T-helper 1 cell (primary cell): ENCODE results near the gene AGPAT2.
"Not testable (repeated sequence)": the region's sequence is repeated elsewhere in the genome, so short reads cannot be mapped to it uniquely, and the experiment has no call there.

ENCODE experiments used
- DNase-seq, 5 donors: peaks; one replicate each; pipeline ENCODE4 v3.0.0-alpha.2; 2012 to 2020

AGPAT2 gene

GRCh38 chr9:136643596-136644342 is 43.5 kb downstream of the AGPAT2 start:
- DNase-seq, result no peak

DNA sequence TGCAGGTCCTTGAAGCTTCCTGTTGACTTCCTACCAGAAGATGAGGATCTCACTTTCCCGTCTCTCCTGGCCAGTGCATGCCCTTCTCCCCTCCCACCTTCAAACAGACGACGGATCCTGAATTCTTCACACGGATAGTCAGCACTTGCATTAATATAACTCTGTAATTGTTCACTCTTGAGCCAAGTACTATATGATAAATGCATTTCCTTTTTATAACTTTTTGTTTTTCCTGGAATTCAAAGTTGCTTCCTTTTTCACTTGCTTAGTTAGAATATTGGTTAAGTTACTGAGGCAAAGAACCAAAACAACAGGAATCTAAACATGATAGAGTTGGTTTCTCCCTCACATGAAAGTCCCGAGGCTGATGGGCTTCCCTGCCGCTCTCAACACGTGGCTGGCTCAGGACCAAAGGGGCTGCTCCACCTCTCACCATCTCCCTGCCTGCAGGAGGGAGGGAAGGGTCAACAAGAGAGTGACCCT is 44.8 kb downstream of the AGPAT2 start:
- DNase-seq, result no peak

DNA sequence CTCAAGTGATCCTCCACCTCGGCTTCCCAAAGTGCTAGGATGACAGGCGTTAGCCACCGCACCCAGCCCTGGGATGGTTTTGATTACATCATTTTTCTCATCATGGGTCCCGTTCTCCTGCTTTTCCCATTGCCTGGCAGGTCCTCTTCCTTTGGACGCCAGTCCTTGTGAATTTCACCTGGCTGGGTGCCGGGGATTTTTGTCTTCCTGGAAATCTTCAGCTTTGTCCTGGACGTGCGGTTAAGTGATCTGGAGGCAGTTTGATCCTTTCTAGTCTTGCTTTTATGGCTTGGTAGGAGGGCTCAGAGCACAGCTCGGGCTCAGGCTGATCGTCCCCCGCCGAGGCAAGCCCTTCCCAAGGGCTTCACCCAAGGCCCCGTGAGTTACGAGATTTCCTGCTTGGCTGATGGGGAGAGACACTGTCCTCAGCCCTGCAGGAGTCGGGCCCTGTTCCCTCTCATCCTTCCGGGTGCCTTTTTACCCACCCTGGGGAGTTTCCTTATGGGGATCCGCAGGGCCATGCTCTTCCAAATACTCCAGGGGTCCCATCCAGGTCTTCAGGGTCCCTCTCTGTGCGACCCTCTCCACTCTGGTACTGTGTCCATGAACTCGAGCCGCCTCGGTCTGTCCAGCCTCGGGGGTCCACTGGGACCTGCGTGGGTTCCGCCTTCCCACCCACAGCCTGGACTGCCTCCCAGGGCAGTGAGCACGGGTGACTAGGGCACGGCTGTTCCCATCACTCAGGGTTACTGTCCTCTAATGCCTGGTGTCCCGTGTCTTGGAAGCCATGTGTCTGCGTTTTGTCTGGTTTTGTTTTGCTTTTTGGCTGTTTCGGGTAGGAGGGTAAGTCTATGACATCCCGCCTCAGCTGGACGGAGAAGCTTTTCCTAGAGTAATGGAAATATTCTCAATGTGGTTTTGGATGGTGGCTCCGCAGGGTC is 46.8 kb downstream of the AGPAT2 start:
- no peak for DNase-seq

DNA sequence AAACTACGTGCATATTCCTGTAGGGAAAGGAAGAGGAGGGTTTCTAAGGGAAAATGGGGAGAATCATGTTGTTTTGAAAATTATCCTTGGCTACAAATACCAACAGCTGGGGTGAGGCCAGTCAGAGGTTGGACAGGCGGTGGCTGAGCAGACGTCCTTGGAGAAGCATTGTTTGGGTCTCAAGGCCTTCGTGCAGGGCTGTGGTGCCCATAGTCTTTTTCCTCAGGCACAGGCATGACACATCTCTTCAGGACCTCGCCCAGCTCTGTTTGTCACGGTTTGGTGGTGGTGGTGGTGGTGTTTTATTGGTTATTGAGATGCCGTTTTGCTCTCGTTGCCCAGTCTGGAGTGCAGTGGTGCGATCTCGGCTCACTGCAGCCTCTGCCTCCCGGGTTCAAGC is 52.4 kb downstream of the AGPAT2 start:
- DNase-seq, result peak in 1 of 5 donors; percentile 7

- not testable (repeated sequence) for DNase-seq
Measured at GRCh38 chr9:136632491-136633106, 54.7 kb downstream of the AGPAT2 start.

DNA sequence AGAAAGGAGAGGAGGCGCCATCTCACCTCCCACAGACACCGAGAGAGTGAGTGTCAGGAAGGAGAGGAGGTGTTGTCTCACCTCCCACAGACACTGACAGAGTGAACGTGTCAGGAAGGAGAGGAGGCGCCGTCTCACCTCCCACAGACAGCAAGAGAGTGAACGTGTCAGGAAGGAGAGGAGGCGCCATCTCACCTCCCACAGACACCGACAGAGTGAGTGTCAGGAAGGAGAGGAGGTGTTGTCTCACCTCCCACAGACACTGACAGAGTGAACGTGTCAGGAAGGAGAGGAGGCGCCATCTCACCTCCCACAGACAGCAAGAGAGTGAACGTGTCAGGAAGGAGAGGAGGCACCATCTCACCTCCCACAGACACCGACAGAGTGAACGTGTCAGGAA is 55.2 kb downstream of the AGPAT2 start:
- peak in 2 of 5 donors; percentile 8 to 16 for DNase-seq

DNA sequence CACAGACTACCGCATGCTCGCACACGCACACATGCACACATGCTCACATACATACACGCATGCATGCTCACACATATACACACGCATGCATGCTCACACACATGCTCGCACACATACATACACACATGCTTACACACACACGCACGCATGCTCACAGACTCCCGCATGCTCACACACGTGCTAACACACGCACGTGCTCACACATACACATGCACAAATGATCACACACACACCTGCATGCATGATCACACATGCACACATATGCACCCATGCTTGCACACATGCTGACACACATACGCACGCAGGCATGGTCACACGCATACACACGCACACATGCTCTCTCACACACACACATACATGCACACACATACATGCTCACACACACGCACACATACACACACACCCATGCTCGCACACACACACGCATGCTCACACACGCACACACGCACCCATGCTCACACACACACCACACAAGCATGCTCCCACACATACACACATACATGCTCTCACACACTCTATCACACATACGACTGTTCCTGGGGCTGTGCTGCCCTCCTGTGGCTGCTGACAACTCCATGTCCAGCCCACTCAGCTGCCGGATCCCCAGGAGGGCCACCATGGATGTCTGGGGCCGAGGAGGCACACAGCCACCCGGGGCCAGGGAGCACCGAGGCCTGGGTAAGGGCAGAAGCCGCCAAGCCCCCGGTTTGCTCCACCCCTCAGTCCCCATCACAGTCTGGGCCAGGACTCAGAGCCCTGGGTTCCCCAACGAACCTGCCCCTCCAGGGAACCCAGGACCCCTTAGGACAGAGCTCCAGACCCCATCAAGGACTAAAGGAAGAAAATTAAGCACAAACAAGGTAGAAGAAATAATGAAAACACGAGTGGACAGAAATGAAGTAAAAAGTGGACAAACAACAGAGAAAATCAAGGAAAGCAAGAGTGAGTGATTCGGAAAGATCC is 55.9 kb downstream of the AGPAT2 start:
- DNase-seq, result peak; percentile 52 to 76 (median 68)

GRCh38 chr9:136630662-136630992 is 56.6 kb downstream of the AGPAT2 start:
- DNase-seq, result no peak

DNA sequence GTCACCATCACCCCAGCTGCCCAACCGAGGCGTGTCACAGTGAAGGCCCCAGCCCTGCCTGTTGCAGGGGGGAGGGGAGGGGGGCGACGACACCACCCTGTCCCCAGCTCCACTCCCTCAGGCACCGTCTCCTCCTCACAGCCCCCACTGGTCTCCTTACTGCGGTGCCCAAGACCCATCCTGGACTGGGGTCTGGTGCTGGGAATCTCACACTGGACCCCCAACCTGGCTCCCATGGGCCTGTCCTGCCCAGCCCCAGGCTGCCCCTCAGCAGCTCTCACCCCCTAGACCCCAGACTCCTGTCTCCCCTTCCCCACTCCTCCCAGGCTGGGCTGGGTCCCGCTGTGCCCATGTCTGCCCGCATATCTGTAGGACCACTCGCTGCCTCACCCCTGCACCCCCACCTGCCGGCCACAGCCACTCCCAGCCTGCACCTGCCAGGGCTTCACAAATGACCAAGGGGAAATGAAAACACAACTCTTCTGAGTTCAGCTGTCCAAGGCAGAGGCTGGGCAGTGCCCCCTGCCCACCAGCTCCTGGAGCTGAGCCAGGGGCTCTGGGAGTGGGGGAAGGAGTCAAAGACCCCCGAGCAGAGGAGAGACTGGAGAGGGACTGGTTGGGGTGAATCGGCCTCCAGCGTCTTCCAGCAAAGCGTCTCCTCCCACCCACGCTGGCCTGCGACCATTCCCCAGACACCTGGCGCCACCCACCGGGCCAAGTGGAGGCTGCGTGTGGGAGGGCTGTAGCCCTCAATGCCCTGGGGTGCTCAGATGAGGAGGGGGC is 57.2 kb downstream of the AGPAT2 start:
- DNase-seq, result peak; percentile 30 to 44 (median 40)

- peak in 1 of 5 donors; percentile 9 for DNase-seq
Measured at GRCh38 chr9:136629001-136629878, 58.0 kb downstream of the AGPAT2 start.

DNA sequence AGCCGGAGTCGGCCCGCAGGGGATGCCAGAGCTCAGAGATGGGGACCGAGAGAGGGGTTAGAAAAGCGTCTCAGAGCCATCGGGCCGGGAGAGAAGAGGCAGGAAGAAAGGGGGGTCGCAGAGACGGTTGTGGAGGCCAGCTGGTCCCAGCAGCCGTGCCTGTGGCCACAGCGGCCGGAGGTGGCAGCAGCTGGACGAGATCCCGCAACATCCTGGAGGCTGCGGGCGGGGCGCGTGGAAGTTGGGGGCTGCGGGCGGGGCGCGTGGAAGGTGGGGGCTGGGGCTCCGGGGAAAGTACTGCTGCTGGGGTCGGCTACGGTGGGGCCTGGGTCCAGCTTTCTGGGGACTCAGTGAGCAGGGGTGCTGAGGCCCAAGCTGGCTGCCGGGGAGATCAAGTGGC is 59.0 kb downstream of the AGPAT2 start:
- DNase-seq, result peak in 1 of 5 donors; percentile 11

DNA sequence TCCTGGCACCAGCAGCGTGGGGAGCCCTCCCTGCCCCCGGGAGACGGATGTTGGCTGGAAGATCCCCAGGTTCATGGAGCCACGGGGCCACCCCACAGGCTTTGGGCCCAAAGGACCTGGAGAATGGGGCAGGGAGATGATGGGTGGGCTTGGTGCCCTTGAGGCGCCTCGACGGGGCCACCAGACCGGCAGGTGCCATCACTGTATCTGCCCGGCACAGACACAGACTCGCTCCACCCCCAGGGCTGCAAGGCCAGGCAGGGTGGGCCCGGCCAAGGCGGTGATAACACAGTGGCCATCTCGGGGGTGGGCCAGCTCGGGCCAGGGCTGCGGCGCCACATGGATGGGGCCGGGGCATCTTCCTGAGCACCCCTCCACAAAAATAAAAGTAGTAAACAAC is 59.6 kb downstream of the AGPAT2 start:
- peak in 1 of 5 donors; percentile 5 for DNase-seq

- peak in 1 of 5 donors; percentile 3 for DNase-seq
Measured at GRCh38 chr9:136626740-136627642, 60.3 kb downstream of the AGPAT2 start.

GRCh38 chr9:136626066-136626725 is 61.1 kb downstream of the AGPAT2 start:
- no peak for DNase-seq

DNA sequence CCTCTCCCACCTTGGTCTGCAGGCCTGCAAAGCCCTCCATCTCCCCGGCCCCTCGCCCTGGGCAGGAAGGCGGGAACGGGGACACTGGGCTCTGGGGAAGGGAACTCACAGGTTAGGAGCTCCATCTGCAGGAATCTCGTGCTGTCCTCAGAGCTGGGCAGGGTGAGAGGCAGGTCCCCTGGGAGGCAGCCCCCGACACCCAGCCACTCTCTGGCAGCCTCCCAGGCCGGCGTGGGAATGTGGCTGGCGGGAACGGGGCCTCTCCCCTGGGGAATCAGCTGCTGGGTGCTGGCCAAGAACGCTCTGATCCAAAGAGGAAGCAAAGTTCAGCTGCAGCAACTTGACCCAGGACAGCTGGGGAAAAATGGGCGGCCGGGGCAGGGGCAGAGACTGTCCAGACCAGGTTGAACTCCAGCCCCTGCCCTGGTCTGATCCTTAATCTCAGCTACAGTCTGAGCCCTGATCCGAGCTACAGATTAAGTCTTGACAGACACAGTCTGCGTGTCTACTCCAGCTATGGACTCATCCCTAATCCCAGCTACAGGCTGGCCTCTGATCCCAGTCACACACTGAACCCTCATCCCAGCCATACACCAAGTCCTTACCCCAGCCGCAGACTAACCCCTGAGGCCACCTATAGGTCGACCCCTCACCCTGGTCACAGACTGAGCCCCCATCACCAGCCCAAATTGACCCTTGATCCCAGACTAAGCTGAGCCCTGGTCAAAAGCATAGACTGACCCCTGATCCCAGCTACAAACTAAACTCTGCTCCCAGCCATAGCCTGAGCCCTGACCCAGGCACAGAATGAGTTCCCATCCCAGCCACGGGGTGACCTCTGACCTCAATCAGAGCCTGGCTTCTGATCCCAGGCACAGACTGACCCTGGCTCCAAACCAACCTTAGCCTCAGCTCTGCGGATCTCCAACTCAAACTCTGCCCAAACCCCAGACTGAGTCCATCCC is 61.9 kb downstream of the AGPAT2 start:
- no peak for DNase-seq

DNA sequence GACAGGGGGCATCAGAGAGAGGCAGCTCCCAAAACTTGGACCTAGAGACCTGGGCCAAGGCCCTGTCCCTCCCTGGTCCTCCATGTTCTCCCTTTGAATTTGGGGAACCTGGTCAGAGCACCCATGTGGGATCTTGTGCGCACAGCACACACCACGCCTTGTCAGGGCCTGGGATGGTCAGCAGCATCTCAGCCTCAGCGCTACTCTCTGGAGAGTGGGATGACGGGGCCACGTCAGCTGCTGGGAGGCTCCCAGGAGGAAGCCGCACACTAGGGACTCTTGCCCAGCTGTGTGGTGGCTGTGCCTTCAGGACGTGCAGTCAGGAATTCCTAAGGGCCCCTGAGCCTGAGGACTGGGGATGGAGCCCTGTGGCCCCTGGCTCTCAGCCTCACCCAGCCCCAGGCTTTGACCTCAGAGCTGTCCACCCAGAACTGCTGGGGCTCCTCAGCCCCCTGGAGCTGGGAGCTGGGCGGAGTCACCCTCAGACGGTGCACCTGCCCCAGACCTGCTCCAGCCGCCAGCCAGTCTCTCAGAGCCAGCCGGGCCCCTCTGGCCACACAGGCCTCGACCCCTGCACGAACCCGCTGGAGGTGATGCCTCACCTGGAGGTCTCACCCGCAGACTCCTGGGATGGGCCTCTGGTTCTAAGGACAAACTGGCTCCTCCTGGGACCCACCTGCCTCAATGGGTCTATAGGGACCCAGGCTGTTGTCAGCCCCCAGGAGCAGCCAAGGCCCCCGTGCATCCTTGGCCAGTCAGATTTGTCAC is 62.9 kb downstream of the AGPAT2 start:
- no peak for DNase-seq

DNA sequence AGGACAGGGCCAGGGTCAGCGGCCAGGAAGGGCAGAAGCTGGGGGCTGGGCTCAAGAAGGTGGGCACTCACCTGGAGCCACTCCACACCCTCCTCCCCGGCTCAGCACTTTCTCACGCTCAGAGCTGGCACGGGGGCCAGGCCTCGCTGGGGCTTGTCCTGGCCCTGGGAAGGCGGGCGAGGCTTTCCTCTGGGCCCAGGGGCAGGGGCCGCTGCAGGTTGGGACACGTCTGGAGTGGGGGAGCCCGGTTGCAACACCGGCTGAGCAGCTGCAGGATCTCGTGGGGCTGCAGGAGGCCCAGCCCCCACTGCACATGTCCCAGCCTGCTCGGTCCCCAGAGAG is 63.4 kb downstream of the AGPAT2 start:
- no peak for DNase-seq
